GM19372 (cell line): Measurements from ENCODE around the gene RGPD3.

ENCODE experiments used
- ATAC-seq: cut with Tn5 transposase; IDR thresholded peaks from one replicate; pipeline ENCODE4 v1.9.1; 2021; ENCODE audit warnings: mild to moderate bottlenecking, low read depth, moderate library complexity; ENCODE audit not compliant: unreplicated experiment

RGPD3 gene

DNA sequence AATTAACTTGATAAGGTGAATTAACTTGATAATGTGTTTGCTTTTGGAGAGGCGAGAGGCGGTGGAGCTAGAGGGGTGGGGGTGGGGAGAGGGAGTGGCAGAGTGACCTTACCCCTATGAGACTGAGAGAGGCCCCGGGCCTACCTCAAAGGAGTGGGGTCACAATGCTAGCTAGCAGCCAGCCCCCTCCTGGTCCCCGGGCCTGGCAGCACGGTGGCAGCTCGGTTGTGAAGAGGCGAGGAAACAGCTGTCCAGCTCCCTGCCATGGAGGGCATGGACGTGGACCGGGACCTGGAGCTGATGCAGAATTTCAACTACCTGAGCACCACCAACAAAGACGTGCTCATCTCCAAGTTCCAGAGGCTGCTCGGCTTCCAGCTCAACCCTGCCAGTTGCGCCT lies 123.9 kb downstream of the RGPD3 start:
- no peak for ATAC-seq

- no peak for ATAC-seq
Measured at GRCh38 chr2:106343274-106343673, 124.9 kb downstream of the RGPD3 start.

GRCh38 chr2:106342831-106343251 lies 125.4 kb downstream of the RGPD3 start:
- ATAC-seq, result no peak

DNA sequence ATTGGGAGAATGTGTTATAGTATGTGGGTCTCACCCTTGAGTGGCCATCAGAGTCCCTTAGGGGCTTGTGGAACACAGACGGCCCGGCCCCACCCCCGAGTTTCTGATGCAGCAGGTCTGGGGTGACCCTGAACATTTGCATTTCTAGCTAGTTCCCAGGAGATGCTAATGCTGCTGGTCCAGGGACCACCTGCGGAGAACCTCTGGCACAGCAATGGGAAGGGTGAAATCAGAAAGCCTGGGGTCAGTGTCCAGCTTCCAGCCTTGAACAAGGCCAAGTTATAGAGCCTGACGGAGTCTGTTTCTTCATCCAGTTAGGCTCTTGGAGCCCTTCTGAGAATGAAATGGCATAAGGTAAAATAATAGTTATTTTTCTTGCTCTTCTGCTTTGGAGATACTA lies 126.5 kb downstream of the RGPD3 start:
- ATAC-seq, result no peak
